Epidermal melanocyte (primary cell): ENCODE data around the gene KXD1.
"Not testable (repeated sequence)": the region's sequence is repeated elsewhere in the genome, so short reads cannot be mapped to it uniquely, and the experiment has no call there.

Experiments
- DNase-seq: peaks from one replicate; pipeline ENCODE4 v3.0.0; 2011; ENCODE audit warnings: low spot score; ENCODE audit not compliant: insufficient read length

KXD1 gene

DNA sequence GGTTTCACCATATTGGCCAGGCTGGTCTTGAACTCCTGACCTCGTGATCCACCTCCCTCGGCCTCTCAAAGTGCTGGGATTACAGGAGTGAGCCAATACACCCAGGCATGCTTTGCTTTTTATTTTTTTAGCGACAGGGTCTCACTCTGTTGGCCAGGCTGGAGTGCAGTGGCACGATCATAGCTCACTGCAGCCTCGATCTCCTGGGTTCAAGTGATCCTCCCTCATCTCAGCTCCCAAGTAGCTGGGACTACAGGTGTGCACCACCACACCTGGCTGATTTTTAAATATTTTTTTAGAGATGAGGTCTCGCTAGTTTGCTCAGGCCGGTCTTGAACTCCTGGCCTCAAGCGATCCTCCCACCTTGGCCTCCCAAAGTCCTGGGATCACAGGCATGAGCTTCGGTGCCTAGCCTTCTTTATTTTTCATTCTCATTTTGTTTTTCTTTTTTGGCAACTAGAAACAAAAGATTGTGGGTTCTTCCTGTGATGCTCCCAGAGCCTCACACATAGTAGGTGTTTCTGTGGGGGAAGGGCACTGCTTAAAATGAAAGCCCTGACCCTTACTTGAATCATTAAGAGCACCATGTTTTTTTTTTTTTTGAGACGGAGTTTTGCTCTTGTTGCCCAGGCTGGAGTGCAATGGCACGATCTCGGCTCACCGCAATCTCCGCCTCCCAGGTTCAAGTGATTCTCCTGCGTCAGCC is 43.2 kb downstream of the KXD1 start:
- DNase-seq, result not testable (repeated sequence)

DNA sequence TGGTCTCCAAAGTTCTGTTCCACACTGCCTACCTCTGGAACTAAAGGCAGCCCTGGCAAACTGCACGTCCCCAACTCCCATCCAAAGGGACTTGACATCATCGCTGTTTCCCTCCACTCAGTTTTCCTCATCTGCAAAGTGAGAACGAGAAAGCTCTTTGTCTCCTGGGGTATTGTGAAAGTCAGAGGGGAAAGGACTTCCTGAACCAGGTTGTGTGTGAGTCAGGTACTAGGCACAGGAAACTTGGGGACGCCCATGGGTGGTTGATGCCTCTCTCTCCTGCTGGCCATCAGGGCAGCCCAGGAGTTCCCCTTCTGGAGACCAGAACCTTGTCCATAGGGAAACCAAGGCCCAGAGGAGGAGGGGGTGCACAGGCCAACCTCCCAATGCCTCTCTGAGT is 44.2 kb downstream of the KXD1 start:
- DNase-seq, result no peak

DNA sequence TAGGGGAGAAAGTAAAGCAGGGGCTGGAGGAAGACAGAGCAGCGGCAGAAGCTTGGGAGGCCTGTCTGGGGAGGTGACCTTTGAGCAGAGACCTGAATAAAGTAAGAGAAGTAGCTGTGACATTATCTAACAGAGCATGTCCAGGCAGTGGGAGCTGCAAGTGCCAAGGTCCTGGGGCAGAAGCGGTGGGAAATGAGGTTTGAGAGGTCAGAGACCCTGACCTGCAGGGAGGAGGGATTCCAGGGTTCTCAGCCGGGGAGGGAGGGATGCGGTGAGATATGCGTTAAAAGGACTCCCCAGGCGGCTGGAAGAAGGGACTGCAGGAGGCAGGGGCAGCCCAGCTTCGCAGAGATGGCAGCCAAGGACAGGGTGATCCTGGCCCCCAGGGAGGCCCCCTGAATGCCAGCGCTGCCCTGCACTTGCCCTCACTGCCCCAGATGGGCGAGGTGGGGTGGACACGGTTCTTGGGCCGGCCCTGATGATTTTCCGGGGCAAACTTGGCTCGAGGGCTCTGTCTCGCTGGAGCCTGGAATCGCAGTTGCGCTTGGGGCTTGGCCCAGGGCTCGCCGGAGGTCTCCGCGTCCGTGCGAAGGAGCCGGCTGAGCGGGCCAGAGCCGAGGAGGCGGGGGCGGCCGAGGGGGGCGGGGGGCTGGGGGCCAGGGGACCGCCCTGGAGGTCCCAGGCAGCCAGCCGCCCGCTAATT is 45.7 kb downstream of the KXD1 start:
- DNase-seq, result peak; percentile 43

DNA sequence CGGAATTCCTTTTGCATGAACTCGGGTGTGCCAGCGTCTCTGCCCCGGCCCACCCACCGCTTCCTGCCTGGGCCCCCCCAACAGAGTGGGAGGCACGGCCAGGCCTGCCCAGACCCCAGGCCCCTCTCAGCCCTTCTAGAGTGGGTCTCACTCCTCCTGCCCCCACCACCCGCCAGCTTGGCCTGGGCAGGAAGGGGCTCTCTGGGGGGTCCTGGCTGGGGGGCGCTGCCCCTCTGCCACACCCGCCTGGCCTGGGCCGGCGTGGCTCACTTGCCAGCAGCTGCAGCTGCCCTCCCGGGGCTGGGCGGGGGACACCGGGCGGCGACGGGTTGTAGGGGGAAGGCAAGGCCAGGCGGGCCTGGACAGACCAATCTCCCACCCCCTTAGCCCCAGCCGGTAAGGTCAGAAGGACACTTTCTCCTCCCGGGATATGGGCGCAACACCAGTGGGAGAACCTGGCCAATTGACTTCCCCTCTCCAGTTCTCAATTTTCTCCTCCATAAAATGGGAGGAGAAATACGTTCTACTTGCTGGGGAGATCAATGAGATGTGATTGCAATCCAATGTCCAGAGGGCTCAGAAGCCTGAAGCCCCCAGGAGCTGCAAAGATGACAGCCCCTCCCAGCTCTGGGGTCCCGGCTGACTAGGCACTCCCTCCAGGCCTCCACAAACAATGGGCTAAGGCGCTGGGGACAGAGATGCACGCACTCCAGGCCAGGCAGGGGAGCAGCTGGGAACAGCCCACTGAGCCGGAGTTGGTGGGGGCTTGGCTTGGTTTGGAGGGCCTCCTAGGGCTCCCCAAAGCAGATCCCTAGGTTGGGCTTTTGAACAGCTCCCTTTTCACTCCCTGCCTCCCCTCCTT is 46.5 kb downstream of the KXD1 start:
- DNase-seq, result no peak

DNA sequence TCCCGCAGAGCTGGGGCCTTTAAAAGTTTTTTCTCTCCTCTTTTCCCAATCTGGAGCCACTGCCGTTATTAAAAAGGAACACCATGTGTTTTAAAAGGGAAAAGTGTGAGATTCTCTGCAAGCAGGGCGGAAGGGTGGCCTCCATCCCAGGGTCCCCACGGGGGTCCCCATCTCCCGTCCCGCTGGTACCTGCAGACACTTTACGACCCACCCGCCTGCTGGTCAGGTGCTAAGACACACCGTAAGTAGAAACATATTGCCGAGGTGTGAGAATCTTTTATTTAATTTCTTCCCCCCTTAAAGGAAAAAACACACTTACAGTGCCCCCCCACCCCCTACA is 47.1 kb downstream of the KXD1 start:
- DNase-seq, result peak; percentile 26

DNA sequence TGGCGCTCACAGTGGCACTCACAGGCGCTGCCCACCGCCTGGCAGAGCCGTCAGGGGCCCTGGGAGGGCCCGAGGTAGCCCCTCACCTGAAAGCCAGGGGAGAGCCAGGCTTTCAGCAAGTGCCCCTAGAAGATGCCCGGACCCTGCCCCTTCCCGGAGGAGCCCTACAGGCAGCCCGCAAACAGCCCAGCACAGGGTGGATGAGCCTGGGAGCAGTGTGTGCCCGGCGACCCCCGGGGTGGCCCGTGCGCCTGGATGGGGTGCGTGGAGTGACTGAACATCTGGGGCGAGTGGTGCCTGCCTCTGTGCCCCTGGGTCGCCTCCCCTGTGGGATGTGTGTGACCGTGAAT is 47.5 kb downstream of the KXD1 start:
- no peak for DNase-seq

DNA sequence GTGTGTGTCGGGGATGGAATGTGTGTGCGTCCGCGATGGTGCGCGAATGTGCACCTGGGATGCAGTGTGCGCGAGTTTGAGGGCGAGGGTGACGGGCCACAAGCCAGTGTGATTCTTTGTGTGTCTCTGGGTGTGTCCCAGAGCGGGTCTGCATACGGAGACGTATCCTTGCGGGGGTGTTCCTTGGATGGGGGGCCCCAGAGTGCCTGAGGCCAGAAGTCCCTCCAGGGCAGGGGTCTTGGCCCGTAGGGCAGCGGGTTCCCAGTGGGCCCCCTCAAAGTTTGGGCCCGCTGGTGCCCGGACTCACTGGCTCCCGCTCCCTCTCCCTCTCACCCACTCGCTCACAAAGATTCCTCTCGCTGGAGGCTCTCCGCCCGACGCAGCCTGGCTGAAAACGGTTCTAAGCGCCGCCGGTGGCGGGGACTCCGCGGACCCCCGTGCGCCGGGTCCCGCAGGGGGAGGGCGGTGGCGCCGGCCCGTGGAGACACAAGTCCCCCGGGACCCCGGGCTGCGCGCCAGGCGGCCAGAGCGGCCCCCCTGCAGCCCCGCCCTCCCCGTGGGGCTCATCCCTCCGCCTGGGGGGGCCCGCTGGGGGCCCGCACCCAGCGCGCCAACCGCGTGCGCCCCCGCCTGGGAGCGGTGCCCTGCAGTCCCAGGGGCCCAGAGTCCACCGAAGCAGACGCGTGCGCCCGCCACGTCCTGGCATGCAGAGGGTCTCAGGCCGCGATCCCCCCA is 48.0 kb downstream of the KXD1 start:
- no peak for DNase-seq

DNA sequence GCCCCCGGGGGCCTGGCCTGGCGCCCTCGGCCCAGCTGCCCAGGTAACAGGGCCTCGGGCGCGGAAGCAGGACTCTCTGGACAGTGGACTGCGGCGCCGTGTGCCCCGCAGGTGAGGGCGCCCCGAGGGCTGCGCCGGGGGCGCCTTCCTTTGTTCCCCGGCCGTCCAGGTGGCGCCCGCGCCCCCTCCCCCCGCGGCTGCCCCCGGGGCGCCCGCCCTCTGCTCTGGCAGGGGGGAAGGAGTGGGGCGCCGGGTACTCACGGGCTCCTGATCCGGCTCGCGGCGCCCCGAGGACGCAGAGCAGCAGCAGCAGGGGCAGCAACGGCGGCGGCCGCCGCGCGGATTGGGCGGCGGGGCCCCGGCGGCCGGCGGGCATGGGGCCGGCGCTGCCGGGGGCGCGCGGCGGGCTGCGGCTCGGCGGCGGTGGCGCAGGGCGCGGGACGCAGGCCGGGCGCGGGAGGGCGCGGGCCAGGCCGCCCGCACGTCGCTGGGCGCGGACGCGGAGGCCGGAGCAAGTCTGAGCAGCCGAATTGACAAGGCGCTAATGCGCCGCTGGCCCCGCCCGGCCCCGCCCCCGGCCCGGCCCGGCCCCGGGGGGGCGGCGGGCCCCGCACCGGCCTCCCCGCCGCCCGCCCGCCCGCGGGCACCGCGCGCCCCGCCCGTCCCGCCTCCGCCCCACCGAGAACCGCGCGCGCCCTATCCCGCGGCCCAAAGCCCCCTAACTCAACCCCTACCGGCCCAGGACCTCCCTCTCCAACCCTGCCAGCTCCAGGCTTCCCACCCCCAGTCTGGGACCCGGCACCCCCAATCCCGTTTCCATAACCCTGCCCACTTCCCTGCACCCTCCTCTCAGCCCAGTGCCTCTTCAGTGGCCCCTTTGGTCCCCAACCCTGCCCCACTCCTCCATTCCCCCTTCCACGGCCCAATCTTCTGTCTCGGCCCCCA is 48.9 kb downstream of the KXD1 start, which contains the start of gene CRLF1:
CRLF1 (minus strand) TSS at position 519 of the 945 bp plus-strand sequence; CDS start at position 376, 143 bp downstream.
- peak; percentile 22 for DNase-seq

DNA sequence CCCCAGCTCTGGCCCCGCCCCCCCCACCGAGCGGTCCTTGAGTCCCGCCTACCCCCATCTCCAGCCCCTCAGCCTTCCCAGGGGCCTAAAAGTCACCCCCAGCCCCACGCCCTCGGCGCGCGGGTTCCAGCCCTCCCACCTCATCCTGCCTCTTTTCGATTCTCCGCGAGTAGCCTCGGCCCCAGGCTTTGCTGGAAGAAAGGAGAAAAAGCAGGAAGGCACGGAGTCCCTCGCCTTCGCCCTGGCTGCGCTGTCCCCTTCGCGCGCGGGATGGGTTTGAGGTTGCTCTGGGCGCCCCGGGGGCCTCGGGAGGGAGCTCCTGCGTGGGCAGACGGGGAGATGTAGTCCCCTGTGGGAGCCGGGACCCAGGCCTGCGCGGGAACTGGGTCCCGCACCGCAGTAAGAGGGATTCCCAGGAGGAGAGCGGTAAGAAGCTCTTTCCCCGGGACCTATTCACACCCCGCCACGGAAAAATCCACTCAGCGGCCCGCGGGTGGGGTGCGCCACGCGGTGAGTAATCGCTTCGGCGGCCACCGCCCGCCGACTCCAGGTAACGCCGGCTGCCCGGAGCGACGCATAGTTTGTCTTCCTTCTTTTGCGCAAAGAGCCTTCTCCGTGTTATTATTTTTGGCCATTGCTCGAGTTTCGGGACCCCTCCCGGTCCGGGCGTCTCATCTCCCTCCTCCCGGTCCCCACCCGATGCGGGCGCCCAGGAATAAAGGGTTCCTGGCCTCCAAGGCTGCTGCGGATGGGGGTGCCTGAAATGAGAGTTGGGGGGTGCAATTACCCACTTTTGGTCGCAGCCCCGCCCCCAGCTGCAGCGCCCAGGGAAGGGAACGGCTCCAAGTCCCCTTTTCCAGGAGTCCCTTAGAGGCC is 49.8 kb downstream of the KXD1 start:
- peak; percentile 22 for DNase-seq

DNA sequence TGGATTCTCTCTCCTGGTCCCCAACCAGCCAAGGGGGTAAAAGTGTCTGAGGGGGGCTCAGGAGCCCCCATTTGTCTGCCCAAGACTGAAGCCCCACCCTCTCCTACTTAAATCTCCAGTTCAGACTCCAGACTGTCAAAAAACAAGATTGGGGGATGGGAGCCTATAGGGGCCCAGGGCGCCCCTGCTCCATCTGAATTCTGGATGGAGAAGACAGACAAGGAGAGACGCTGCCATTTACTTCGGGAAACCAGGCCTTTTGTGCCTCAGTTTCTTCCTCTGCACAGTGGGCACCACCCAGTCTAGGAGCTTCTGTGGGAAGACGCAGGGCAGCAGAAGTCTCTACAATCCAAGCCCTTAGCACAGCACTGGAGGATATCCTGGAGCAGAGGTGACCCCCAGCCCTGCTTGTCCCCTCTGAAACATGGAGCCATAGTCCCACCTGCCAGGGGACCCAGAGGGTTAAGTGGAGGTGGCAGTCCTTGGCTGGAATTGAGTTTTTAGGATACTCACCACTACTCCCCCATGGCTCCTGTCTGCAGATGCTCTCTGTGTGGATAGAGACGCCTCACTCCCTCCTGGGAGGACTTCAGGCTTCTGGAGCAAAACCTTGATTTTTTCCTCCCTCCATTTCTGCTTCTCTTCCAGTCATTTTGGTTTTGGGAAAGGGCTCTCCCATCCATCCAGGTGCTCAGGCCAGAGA is 50.6 kb downstream of the KXD1 start:
- DNase-seq, result peak; percentile 11

DNA sequence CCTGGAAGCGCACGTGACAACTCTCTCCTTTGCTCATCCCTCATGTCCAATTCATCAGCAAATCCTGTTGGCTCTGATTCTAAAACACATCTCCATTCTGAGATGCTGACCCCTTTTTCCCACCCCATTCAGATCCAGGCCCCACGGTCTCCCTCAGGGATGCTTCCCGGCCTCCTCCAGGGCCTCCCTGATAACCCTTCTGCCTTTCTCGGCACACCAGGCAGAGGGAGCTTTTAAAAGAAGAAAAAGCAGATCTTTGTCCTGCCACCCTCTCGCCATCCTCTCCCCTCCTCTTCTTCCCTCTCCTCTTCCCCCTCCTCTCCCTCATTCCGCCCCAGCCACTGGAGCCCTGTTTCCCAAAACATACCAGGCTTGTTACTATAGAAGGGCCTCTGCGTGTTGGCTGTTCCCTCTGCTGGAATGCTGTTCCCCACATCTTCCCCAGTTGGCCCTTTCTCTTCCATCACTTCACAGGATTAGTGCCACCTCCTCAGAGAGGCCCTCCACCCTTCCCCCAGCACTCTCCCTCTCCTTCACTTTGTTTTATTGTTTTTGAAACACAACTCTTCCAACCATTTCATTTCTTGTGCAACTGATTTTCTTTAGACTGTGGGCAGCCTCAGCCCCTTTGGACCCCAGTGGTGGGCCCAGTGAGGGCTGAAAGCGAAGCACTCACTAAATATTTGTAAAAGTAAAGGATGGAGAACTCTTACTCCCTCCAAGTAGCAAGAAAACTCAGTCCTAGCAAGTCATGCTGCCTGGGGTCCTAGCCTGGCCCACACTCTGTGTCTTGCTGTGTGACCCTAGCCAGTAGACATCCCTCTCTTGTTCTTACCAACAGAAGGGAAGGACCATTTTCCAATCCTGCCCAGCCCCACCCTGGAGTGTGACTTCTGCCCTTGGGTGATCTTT is 51.4 kb downstream of the KXD1 start:
- DNase-seq, result no peak

DNA sequence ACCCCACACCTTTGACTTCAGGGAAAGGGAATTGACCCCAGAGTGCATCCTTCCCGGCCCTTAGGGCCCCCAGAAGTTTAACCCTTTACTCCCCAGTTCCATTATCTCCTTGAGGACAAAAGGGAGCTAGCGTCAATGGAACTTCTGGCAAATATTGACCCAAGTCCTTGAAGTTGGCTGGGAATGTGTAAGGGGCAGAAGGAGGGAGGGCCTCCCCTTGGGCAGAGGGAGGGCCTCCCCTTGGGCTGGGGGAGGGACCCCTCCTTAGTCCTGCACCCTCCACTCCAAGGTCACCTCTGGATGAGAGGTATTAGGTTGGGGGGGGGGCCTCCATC is 52.0 kb downstream of the KXD1 start:
- no peak for DNase-seq

DNA sequence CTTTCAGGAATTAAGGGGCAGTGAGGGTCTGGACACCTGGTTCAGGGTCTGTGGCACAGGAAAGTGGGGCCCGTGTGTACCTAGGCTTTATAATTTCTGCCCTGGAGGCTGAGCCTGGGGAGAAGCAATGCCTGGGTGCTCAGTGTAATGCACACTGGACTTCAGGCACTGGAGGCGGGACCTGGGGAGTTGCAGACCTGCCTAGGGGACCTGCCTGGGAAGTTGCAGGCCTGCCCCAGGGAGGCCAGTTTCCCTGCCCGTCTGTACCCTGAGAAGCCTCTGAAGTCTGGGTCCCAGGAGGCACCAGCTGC is 52.5 kb downstream of the KXD1 start:
- no peak for DNase-seq

DNA sequence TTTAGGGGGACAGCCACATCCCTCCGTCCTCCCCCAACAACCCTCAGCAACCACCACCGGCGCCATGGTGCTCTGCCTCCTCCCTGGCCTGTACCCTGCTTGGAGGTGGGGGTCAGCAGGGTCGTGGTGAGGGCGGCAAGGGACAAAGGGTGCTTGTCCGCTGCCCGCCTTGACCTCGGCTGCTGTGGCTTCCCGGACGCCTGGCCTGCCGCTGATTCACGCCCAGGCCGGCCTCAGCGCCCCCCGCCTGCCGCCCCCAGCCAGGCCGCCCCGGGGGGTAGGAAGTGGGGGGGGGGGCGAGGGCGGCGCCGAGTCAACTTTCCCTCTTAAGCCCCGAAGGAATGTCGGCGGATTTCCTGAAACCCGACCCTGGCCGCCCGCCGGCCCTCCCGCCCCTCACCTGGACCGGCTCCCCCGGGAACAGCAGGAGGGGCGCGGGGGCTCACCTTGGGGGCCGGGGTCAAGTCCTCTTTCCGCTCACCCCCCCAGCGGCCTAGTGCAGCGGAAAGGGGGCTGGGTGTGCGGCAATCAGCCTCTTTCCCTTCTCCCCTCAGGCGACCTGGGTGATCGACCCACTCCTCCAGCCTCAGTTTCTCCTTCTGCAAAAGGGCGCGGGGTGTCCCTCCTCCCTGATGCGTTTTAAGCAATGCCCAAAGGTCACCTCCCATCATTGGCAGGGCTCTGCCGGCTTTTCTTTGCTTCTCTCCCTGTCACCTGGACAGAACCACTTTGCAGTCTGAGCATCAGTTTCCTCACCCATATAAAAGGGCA is 53.1 kb downstream of the KXD1 start:
- no peak for DNase-seq

DNA sequence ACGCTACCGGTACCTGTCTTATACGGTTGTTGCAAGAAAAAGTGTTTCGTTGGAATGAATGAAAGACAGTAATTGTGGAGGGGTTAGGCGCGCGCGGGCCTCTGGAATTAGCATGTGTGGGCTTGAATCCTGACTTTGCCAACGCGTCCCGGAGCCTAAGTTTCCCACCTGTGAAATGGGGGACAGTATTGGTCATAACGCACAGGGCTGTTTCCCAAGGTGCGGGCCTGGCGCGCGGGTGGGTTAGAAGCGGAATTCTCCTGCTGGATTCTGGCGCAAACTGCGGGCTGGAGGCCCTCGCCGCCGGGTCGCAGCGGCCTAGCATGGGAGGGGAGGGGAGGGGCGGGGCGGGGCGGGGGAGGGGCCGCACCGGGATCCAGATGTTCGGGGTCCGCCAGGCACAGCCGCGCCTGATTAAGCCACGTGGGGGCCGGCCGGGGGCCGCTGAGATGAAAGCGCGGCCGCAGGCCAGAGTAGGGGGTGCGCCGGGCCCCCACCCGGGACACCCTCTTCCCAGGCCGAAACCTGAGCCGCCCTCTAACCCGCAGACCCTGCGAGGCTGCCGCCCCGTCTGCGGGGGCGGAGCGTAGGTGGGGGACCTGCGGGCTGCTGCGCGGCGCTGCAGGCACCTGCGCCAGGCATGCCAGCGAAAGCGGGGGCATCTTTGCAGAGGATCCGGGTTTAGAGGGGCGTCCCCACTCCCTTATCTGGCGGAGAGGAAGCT is 53.8 kb downstream of the KXD1 start:
- no peak for DNase-seq

DNA sequence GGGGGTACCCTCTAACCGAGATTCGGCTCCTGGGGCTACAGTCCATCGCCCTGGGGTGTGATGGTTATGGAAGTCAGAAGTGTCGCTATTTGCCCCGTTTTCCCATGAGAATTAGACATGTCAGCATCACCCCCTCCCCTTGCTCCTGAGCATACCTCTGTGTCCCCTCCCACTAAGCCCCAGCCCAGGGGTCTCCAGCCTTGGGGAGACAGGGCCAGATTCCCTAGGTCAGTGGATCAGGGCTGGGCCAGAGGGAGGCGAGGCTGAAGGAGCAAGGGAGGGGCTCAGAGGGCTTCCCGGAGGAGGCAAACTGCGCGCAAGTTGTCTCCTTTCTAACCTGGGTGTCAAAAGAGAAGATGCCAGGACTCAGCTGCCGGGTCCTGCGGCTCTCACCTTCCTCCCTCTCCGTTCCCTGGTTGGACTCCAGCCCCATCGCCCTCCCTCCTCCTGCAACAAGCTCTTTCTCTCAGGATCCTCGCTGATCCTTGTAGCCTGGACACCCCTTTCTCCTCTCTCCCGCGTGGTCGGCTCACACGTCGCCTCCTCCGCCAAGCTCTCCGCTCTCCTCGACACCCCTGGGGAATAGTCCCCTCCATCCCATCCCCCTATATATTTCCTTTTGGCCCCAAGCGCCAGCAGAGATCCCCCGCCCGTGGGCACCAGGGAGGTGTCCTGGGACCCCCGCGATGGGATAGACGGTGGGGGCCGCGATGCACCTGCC is 54.5 kb downstream of the KXD1 start:
- DNase-seq, result no peak
